ENCODE results near the gene CCR2. TPM values are rescaled to one million over a fixed set of nuclear protein-coding genes. Genes with fewer than 3 reads are reported as not detected.
"Not testable (repeated sequence)": the region's sequence is repeated elsewhere in the genome, so short reads cannot be mapped to it uniquely, and the experiment has no call there.

CCR2 gene
- total RNA-seq, 1 donor from 2014 or later, result 0.48 TPM

DNA sequence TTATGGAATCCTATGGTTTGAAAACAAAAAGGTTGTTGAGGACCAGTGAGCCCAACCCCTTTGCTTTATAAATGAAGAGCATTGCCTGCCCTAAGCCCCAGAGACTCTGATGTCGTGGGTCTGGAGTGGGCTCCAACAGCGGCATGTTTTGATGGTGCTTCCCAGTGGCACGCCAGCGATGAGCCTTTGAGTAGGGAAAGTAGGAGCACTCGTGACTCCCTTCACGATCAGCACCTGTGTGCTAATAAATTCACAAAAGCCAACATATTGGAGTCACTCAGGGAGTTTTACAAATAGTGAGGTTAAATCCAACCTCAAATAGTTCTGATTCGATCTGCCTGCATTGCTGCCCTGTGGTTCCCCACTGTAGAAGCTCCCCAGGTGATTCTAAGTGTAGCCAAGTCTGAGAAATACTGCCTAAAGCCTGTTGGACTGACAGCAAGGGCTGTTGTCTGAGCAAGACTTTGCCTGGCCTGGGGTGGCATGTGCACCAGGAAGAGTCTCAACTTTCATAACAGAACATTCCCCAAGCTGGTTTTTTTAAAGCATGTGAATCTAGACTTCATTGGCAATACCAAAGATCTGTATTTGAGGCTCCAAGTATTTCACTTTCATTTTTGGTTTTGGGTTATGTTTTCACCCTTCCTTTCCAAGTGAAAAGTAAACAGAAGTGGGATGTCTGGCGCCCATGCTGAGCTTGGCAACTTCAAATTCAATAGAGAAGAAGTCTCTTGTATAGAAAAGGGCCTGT lies 26.7 kb downstream of the CCR2 start:
- ATAC-seq, result peak; percentile 44

- ATAC-seq, result no peak
Measured at GRCh38 chr3:46381625-46382024, 27.7 kb downstream of the CCR2 start.

GRCh38 chr3:46383211-46383950 lies 29.5 kb downstream of the CCR2 start:
- ATAC-seq, result no peak

DNA sequence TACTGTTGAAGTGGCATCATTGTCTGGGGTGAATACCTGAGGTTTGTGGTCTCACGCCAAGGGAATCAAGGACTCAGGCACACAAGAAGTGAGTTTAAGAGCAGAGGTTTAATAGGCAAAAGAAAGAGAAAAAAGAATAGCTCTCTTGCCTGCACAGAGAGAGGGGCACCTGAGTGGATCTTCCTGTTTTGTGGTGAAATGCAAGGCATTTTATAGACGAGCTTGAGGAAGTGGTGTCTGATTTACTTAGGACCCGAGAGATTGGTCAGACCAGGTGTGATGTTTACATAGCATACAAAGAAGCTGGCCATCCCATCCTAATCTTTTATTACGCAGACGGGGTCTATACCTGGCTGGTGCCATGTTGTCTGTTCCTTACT lies 30.0 kb downstream of the CCR2 start:
- ATAC-seq, result no peak

- peak; percentile 90 for ATAC-seq
Measured at GRCh38 chr3:46386205-46386604, 32.3 kb downstream of the CCR2 start.

GRCh38 chr3:46388847-46389246 lies 34.9 kb downstream of the CCR2 start:
- not testable (repeated sequence) for ATAC-seq

GRCh38 chr3:46389306-46389705 lies 35.4 kb downstream of the CCR2 start:
- ATAC-seq, result no peak

- not testable (repeated sequence) for ATAC-seq
Measured at GRCh38 chr3:46391526-46391925, 37.6 kb downstream of the CCR2 start.

- no peak for ATAC-seq
Measured at GRCh38 chr3:46393011-46393410, 39.1 kb downstream of the CCR2 start.

DNA sequence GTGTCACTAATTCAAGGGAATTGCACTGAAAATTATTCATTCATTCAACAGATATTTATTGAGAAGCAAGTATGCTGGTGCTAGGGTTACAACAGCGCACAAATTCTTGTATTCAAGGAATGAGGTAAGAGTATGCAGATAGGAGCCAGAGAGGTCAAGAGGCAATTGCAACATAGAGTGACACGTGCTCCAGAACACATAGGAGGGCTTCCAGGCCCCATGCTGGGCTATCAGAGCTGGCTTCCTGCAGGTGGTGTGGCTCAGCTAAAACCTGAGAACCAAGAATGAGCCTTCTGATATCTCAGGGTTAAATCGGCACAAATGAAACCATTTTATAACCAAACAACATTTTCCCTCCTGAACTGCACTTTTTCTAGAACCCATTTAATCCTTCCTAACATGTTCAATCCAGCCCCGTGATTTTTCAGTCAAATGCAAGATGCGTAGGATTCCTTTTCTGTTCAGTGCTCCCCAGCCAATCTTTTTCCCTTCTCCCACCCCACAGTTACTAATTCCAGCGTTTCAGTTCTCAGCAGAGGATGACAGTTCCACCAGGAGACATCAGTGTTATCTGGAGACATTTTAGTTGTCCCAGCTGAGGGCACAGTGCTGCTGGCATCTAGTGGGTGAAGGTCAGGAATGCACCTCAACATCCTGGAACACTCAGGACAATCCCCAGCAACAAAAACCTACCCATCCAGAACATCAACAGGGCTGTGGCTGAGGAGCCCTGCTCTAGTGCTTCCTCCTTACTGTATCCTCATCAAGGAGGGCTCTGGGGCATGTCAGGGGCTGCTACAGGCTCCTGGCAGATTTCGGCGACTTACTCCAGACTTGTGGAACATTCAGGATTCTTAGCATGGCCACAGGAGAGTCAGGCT lies 39.9 kb downstream of the CCR2 start:
- no peak for ATAC-seq

- ATAC-seq, result no peak
Measured at GRCh38 chr3:46395210-46395661, 41.3 kb downstream of the CCR2 start.

DNA sequence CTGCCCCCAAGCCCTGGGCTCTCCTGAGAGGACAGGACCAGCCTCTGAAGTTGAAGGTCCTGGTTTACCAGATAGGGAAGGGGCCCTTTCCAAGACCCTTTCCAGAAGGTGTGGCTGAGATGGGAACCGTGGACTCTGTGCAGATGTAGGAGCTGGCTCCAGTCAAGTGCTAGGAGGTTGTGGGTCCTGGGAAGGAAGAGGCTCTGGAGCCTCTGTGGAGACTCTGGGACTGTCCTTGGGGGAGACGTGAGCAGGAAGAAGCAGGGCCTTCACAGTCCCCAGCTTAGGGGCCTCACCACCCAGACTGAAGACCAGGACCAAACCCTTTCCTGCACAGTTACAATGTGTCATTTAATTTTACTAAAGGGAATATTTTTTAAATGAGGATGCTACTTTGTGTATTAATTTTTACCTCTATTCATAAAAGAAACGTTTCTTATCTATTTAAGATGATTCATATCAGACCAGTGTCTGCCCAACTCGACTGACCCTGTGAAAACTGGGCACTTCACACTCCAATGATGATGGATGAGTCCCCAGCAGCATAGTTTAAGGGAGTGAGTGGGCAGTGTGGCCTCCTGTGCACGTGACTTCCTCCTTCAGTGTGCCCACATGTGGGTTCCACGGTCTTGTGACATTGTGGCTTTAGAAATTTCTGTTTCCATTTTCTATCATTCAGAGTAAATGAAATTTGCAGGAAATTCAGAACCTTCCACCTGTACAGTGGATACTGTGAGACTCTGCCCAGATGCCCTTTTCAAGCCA lies 42.0 kb downstream of the CCR2 start:
- peak; percentile 28 for ATAC-seq

GRCh38 chr3:46397111-46397510 lies 43.2 kb downstream of the CCR2 start:
- no peak for ATAC-seq

DNA sequence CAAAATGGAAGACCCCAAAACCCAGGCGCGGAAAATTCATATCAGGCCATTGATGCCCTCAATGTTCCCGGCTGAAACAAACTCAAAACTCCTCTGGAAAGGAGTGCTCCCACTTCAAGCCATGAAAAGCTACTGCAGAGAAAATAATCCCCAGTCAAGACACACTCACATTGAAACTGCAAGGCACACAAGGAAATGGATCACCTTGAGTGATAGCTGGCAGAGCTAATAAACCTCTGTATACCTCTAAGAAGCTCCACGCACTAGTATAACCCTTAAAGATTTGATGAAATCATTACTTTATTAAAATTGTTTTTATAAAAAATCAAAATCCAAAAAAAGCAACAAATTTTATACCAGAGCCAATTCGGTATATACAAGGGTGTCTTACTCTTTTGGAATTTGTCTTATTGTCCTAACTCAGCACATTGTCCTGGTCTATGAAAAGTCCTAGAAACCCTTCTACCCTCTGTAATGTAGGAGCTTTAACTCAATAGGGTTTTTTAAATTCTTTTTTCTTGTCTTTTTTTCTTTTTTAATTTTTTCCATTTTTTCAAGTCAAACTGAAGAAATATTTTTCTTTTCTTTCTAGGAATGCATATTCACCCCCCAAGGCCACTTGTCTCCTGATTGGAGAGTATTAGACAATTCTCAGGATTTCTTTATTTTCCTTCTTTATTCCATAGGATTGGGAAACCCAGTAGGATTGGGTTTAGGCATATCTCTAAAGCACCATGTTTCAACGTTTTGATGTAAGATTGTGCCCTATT lies 44.5 kb downstream of the CCR2 start:
- ATAC-seq, result no peak

DNA sequence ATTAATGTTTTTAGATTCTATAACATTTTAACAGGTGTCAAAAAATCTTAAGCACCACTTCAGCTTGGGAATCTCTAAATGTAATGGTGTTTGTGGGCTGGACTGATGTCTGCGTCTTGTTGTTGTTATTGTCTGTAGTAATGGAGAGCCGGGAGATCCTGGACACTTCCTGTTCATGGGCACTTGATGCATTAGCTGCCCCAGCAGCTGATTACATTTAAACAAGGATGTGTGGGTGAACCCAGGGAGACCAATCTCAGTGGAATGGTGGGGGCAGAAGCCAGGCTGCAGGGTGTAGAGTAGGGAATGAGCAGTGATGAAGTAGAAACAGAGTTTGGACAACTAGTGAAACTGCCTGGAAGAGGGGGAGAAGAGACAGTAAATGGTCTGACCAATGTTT lies 45.2 kb downstream of the CCR2 start:
- no peak for ATAC-seq

DNA sequence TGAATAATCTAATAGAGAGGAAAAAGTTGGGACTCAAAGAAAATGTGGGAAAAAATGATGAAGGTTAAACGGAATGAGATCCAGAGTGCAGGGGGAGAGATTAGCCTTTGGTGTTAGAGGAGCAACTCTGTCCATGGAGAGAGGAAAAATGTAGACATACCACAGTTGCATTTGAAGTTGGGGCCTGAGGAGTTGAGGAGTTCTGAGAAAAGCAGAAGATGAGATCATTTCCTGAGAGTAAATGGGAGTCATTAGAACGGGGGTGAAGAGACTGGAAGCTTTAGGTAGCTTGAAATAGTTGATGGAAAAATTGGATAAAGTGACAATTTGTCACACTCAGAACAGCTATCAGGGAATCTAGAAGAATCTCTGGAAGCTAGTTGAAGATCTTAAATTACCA lies 45.6 kb downstream of the CCR2 start:
- ATAC-seq, result no peak

DNA sequence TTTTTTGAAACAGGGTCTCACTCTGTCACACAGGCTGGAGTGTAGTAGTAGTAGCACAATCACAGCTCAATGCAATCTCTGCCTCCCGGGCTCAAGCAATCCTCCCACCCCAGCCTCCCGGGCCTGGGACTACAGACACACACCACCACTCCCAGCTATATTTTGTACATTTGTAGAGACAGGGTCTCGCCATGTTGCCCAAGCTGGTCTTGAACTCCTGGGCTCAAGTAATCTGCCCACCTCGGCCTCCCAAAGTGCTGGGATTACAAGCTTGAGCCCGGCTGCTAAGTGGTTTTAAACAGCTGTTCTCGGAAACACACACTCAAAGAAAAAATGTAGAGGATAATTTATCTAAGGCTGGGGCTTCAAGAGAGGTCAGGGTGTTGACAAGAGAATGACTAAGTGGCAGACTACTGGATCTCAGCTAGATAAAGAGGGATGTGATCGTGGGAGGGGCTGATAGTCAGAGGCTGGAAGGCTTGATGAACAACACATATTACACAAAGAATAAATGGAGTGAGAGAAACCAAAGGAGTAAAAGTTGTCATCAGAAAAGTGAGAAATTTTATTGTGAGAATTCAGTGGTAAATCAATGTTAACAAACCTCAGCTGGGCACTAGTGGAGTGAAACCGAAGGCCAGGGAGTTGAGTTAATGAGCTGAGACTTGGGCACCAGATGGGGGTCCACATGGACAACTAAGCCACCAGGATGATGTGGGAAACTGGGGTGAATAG lies 46.3 kb downstream of the CCR2 start:
- no peak for ATAC-seq

DNA sequence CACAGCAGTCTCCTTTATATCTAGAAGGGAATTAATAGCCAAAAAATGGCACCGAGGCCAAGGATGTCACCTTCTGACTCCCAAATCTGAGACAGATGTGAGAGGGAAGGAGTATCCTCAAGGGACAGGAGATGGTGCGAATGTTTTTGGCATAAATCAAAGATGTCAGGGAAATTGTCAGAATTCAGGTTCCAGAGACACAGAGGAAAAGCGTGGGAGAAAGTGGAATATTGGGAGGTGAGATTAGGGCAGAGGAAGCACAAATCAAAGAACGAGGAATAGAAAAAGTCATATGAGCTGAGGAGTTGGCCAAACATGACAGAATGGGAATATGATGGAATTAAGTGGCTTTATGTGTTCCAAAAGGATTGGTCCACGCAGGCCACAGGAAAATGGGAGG lies 46.9 kb downstream of the CCR2 start:
- no peak for ATAC-seq

DNA sequence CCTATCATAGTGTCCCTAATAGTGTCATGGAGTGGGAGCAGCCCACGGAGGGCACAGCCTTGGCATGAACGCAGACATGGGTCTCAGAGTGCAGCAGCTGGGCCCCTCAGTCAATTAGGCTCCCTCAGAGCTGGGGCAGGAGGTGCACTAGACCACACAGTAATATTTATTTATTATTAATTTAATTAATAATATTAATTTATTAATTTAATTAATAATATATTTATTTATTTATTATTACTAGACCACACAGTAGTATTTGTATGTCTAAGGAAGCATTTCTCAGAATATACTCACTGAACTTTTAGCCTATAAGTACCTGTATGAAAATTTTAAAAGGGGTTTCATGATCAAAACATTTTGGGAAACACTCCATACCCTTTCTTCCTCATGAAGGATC lies 47.7 kb downstream of the CCR2 start:
- no peak for ATAC-seq

GRCh38 chr3:46402902-46403301 lies 49.0 kb downstream of the CCR2 start:
- ATAC-seq, result not testable (repeated sequence)
